Adrenal gland (tissue), 12 donors: ENCODE measurements around the gene CHD2. TPM values are rescaled to one million over a fixed set of nuclear protein-coding genes. Genes with fewer than 3 reads are reported as not detected.

Experiments
- DNase-seq, 7 donors: peaks; one replicate each; pipeline ENCODE4 v3.0.0-alpha.2; 2019 to 2020
- H3K27ac ChIP-seq, 5 donors: fragments of 200-600 bp; sonication (generic) in 4 of 5; 1 replicate in 3 of 5; 2 replicates in 2 of 5; pipeline versions ENCODE4 v1.5.1 to v1.8.0; 2016 to 2020; ENCODE audit warnings: mild to moderate bottlenecking in 1 of 5
- H3K27me3 ChIP-seq: fragments of 200-600 bp; 2 replicates; pipeline ENCODE4 v1.8.0; 2021
- H3K36me3 ChIP-seq, 2 donors: fragments of 200-600 bp; replicated peaks in 1 of 2; 1 replicate in 1 of 2; 2 replicates in 1 of 2; pipeline versions ENCODE4 v1.5.1 to v1.8.0; 2018 to 2022
- H3K4me1 ChIP-seq, 2 donors: fragments of 200-600 bp; replicated peaks in 1 of 2; 1 replicate in 1 of 2; 2 replicates in 1 of 2; pipeline versions ENCODE4 v1.5.1 to v1.8.0; 2018 to 2021
- H3K4me3 ChIP-seq, 4 donors: fragments of 200-600 bp; sonication (generic) in 3 of 4; one replicate each; pipeline ENCODE4 v1.5.1; 2016 to 2018
- H3K9me3 ChIP-seq, 3 donors: fragments of 200-600 bp; sonication (generic) in 1 of 3; replicated peaks in 1 of 3; 1 replicate in 2 of 3; 2 replicates in 1 of 3; pipeline versions ENCODE4 v1.5.1 to v1.8.0; 2016 to 2021
- CTCF ChIP-seq, 6 experiments: fragments of 450-650 bp in 4 of 6; fragments of 200-600 bp in 2 of 6; sonication (generic) in 1 of 6; IDR thresholded peaks; 1 replicate in 5 of 6; 2 replicates in 1 of 6; pipeline versions ENCODE4 v1.5.1 to v1.8.0; 2016 to 2021; ENCODE audit warnings: antibody characterized with exemption in 6 of 6, mild to moderate bottlenecking in 2 of 6, moderate library complexity in 1 of 6
- POLR2A ChIP-seq, 2 donors: fragments of 450-650 bp; IDR thresholded peaks; one replicate each; pipeline ENCODE4 v1.6.1; 2017; ENCODE audit warnings: antibody characterized with exemption in 2 of 2, mild to moderate bottlenecking in 2 of 2, moderate library complexity in 1 of 2
- WGBS, 4 donors: extraction: QIAGEN DNeasy Blood & Tissue Kit in 2 of 4; methylation state at CpG; one replicate each; pipeline versions ENCODE4 v1.1.5 to v1.1.7; 2013 to 2017; 5-methylcytosine and 5-hydroxymethylcytosine counted together
- intact Hi-C, 2 donors: fragments of 100-400 bp; cut with DNase I; formaldehyde crosslinking; loops; one replicate each; pipeline versions ENCODE4 v1.14.1 to v1.15.0; 2022 to 2023
- polyA plus RNA-seq, 3 donors: library from polyadenylated mRNA; stranded (reverse); fragments of 200-250 nt in 2 of 3; fragments of 350-450 nt in 1 of 3; fragmentation: Illumina TruSeq in 1 of 3; extraction: RNeasy Lipid Tissue Mini Kit (QIAGEN cat#74804) in 1 of 3; gene quantifications; one replicate each; pipeline ENCODE4 v1.2.3, GENCODE V29; 2013 to 2014
- total RNA-seq, 9 donors: library from RNA; depleted of rRNA in 4 of 9; stranded (reverse); fragments of >200 nt in 4 of 9; fragments of 120-200 nt in 1 of 9; fragmentation: NEBNext Ultra II Directional in 1 of 9; extraction: Animal tissue kit (Norgen Biotek cat#: 25700) in 1 of 9; gene quantifications; one replicate each; pipeline versions ENCODE4 v1.1.0 to v1.2.4, GENCODE V29; 2013 to 2023
- donor health status: healthy with polysubstance abuse.
- donor health status: Bipolar disorder and iron deficiency.
- donor health status: DM: yes; HTN: yes; CAD: no.
- donor health status: DM: no; HTN: no; CAD: no.
- donor health status: DM: no; HTN: no; CAD: no.
- donor health status: DM: yes; HTN: yes; CAD: no.

CHD2 gene
- total and polyA plus RNA-seq, 12 donors: 40.1 to 115 (median 70.9) TPM

- no peaks in the 10 kb centered on the region for H3K9me3 ChIP-seq
- no peak overlapping the region for H3K27ac ChIP-seq
- H3K27me3 ChIP-seq: peaks cover 12% of the 10 kb centered on the region
- no peaks in the 10 kb centered on the region for H3K36me3 ChIP-seq
- intact Hi-C loops: no loop called here
- 64 to 86% (median 77%) methylated on average over 10 of the region's 10 CpGs for WGBS, 4 donors
- no peak for TF ChIP-seq POLR2A (IDR thresholded peaks at IDR 0.05)
- no peak for TF ChIP-seq CTCF (IDR thresholded peaks at IDR 0.05)
- DNase-seq: no peak
- peaks cover 0 to 13% of the 10 kb centered on the region in 2 donors for H3K4me1 ChIP-seq
- H3K4me3 ChIP-seq: peak overlapping the region in 1 of 4 donors; percentile 66
Observed at GRCh38 chr15:93070551-93071296, 170.6 kb downstream of the CHD2 start.

GRCh38 chr15:93071469-93071936 is 171.4 kb downstream of the CHD2 start:
- Histone ChIP-seq H3K27ac (peak overlapping the region in 1 of 5 donors; percentile 54), H3K4me1 (peaks cover 0 to 13% of the 10 kb centered on the region in 2 donors), H3K36me3 (no peaks in the 10 kb centered on the region), H3K27me3 (peaks cover 12% of the 10 kb centered on the region), H3K4me3 (peak overlapping the region in 1 of 4 donors; percentile 66), H3K9me3 (no peaks in the 10 kb centered on the region)
- WGBS, 4 donors: 44 to 60% (median 53%) methylated on average over 14 to 22 of the region's 22 CpGs
- intact Hi-C loops: no loop called here
- no peak for DNase-seq
- TF ChIP-seq CTCF (IDR thresholded peaks at IDR 0.05) (no peak), POLR2A (IDR thresholded peaks at IDR 0.05) (no peak)

GRCh38 chr15:93072011-93072410 is 171.9 kb downstream of the CHD2 start:
- no peak for DNase-seq
- H3K9me3 ChIP-seq: no peaks in the 10 kb centered on the region
- peak overlapping the region in 1 of 5 donors; percentile 85 for H3K27ac ChIP-seq
- H3K4me1 ChIP-seq: peaks cover 0 to 13% of the 10 kb centered on the region in 2 donors
- no peak for TF ChIP-seq CTCF (IDR thresholded peaks at IDR 0.05)
- no peak for TF ChIP-seq POLR2A (IDR thresholded peaks at IDR 0.05)
- H3K27me3 ChIP-seq: peaks cover 12% of the 10 kb centered on the region
- intact Hi-C loops: no loop called here
- peak overlapping the region in 2 of 4 donors; percentile 8 to 66 for H3K4me3 ChIP-seq
- 4 to 11% (median 6%) methylated on average over 10 of the region's 10 CpGs for WGBS, 4 donors
- H3K36me3 ChIP-seq: no peaks in the 10 kb centered on the region

GRCh38 chr15:93072411-93073394 is 172.6 kb downstream of the CHD2 start:
- intact Hi-C loops: no loop called here
- peak; percentile 53 to 80 (median 67) for DNase-seq
- TF ChIP-seq POLR2A (IDR thresholded peaks at IDR 0.05) (no peak), CTCF (IDR thresholded peaks at IDR 0.05) (no peak)
- peak overlapping the region in 1 of 5 donors; percentile 85 for H3K27ac ChIP-seq
- H3K9me3 ChIP-seq: no peaks in the 10 kb centered on the region
- H3K27me3 ChIP-seq: peaks cover 12% of the 10 kb centered on the region
- H3K4me1 ChIP-seq: peaks cover 0 to 13% of the 10 kb centered on the region in 2 donors
- peak overlapping the region in 3 of 4 donors; percentile 0 to 66 (median 8) for H3K4me3 ChIP-seq
- WGBS, 4 donors: 0 to 2% (median 1%) methylated on average over 34 to 96 of the region's 96 CpGs
- no peaks in the 10 kb centered on the region for H3K36me3 ChIP-seq
